HG02588 (cell line): ENCODE results near the gene CAPNS2.
"Not testable (repeated sequence)": the region's sequence is repeated elsewhere in the genome, so short reads cannot be mapped to it uniquely, and the experiment has no call there.

Experiments
- ATAC-seq: cut with Tn5 transposase; IDR thresholded peaks from one replicate; pipeline ENCODE4 v1.9.1; 2021; ENCODE audit warnings: mild to moderate bottlenecking, moderate library complexity; ENCODE audit not compliant: unreplicated experiment

CAPNS2 gene

GRCh38 chr16:55567382-55567781 is 898 bp downstream of the CAPNS2 start:
- ATAC-seq, result no peak

GRCh38 chr16:55568207-55568606 is 1.7 kb downstream of the CAPNS2 start:
- no peak for ATAC-seq

GRCh38 chr16:55569025-55569424 is 2.5 kb downstream of the CAPNS2 start:
- ATAC-seq, result no peak

- ATAC-seq, result no peak
These were observed 3.7 kb downstream of the CAPNS2 start for GRCh38 chr16:55570159-55570558.

- no peak for ATAC-seq
These were observed 4.9 kb downstream of the CAPNS2 start for GRCh38 chr16:55571191-55571897.

GRCh38 chr16:55572439-55572838 is 6.0 kb downstream of the CAPNS2 start:
- ATAC-seq, result no peak

- no peak for ATAC-seq
These were observed 8.3 kb downstream of the CAPNS2 start for GRCh38 chr16:55574811-55575210.

GRCh38 chr16:55575496-55575895 is 9.0 kb downstream of the CAPNS2 start:
- ATAC-seq, result no peak

GRCh38 chr16:55576384-55576783 is 9.9 kb downstream of the CAPNS2 start:
- no peak for ATAC-seq

GRCh38 chr16:55577887-55578286 is 11.4 kb downstream of the CAPNS2 start:
- no peak for ATAC-seq

- ATAC-seq, result no peak
These were observed 19.1 kb downstream of the CAPNS2 start for GRCh38 chr16:55585631-55586030.

- ATAC-seq, result no peak
These were observed 22.3 kb downstream of the CAPNS2 start for GRCh38 chr16:55588799-55589198.

- ATAC-seq, result no peak
These were observed 25.8 kb downstream of the CAPNS2 start for GRCh38 chr16:55592306-55592705.

- no peak for ATAC-seq
These were observed 31.4 kb downstream of the CAPNS2 start for GRCh38 chr16:55597928-55598327.

- no peak for ATAC-seq
These were observed 39.4 kb downstream of the CAPNS2 start for GRCh38 chr16:55605754-55606336.

- ATAC-seq, result no peak
These were observed 47.3 kb downstream of the CAPNS2 start for GRCh38 chr16:55613613-55614335.

- no peak for ATAC-seq
These were observed 48.6 kb downstream of the CAPNS2 start for GRCh38 chr16:55615071-55615470.

GRCh38 chr16:55615670-55616069 is 49.2 kb downstream of the CAPNS2 start:
- not testable (repeated sequence) for ATAC-seq
